Hematopoietic multipotent progenitor cell treated with erythropoietin and hydrocortisone succinate and interleukin-3 and kit ligand, for 17 days (in vitro differentiated cells): ENCODE results near the gene USP40.

Experiments used
- DNase-seq: peaks from one replicate; pipeline ENCODE4 v3.0.0-alpha.2; 2015; ENCODE audit warnings: low spot score

USP40 gene

DNA sequence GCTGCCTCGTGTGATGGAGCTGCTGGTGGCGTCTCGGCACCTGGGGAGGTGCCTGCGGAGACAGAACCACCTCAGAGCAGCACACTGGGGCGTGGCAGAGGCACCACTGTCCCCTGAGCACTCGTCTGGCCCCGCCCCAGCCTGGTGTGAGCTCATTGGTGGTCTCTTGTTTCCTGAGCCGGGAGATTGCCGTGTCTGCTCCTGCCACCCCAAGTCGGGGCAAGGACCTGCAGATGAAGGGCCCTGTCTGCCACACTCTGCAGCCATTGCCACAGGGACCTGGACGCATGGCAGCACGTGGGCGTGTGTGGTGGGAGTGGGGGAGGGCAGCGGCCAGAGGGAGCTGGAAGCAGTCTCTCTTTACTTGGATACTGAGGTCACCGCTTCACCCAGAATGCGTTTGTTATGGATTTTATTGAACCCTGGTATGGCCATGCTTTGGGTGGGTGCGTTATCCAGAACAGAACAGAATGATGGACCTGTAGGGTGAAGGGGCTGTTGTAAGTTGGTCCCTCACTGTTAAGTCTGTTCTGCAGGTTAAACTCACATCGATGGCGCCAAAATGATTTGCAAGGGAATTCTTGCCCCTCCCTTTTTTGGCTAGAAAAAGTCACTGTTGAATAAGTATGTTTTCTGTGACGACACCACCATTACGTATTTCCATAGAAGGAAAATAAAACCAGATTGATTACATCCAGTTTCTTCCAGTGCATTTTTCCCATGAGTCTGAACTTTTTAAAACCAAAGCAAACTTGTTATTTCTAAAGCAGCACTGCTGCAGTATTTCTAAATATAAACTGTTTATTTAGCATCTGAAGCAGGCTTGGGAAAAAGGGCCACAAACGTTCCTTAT lies 92.0 kb downstream of the USP40 start:
- no peak for DNase-seq

DNA sequence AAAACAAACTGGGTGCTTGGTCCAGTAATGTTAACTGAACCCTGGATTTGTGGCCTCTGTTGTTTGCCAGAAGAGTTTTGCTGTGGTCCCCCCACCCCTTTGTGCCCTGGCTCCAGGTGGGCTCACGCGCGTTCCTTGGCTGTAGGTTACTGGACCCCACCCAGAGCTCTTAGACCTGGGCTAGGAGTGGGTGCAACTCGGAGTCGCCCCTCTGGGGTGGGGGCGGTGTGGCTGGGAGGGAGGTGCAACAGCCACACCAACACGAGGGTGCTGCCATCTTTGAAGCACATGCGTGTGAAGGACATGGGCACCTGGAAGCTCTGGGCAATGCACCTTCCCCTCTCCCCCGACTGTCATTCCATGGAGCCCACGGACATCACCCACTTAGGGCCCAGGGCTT lies 92.7 kb downstream of the USP40 start:
- DNase-seq = no peak

DNA sequence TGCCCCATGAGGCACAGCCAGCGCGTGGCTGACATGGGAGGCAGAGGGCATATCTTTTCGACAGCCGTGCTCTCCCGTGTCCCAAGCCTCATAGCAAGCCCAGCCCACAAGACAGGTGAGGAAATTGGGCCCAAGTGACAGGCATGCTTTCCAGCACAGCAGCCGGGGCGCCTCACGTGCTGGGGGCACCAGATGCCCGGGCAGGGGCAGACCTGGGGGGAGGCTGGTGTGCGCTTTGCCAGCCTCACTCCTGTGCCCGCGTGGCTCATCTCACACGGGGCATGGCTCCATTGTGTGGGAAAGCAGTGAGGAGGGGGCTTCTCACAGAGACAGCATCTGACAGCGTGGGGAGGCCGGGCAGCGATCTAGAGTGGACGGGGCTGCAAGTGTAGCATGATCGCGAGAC lies 93.2 kb downstream of the USP40 start:
- no peak for DNase-seq

DNA sequence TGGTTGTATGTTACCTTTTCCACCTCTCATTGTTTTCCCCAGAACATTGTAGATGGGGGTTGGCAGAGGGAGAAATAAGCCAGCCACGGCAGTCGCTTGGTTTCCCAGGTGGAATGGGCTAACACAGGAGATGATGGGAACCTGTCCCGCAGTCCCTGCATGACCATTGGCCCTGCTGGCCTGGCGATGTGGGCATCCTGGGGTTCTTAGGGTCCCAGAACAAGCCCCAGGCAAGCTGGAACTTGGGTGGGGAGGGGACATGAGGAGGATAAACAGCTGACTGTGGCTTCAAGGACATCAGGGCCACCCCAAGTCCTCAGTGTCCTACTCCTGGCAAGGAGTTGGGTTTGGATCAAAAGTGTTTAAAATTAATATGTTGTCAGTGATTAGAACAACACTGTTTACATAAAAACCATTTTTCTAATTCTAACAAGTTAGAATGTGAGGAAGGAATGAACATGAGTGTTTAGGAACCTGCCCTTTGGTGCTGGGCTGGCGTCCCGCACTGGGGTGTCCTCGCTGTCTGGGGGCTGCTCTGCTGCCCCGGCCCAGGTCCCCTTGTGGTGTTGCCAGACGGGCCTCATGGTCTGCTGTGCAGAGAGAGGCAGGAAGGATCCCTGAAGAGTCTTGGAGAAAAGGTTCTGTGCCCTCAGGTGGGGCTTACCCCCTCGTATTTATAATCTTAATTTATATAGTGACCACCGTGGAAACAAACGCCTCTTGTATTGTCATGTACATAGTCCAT lies 95.1 kb downstream of the USP40 start:
- DNase-seq = no peak

DNA sequence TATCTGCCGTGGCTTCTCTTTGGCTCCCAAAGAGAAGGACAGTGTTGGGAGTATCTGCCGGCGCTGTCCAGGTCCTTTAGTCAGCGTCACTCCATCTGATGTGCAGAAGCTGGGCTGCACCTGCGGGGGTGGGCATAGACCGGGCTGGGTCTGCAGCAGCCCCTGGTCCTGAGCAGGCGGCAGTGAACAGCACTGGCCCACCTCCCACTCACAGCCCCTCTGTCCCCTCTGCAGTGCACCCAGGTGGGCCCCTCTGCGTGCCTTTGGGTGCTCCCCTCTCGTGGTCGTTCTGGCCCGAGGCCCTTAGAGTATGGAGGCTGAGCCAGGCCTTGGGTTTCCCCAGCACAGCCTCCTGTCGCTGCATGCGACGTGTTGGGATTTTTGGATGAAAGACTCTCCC lies 95.7 kb downstream of the USP40 start:
- DNase-seq = no peak

DNA sequence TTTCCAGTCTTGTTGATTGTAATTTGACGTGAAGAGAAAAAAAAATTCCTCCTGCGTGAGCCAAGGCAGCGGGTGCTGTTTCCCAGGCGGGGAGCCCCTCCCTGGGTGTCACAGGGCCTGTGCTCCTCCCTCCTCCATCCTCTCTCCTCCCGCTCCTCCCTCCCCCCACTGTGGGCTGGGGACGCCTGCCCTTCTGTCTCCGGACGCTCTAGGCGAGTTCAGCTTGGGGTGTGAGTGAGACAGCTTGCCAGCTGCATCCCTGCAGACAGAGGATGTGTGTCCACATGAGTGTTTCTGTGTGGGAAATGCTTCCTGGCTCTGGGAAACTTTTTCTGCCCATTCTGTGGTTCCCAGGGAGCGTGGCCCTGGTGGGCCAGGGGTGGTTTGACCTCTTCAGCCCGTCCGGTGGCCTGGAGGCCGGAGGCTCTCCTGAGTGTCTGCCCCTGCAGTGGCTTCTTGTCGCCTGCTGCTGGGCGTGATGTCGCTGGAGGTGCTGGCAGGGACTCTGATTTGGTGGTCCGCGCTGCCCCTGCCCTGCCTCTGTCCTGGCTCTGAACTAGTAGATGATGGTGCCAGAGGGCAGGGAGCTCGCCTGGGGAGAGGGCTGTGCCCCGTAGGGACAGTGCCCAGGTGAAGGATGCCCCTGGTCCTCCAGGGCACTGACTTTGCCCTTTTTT lies 96.4 kb downstream of the USP40 start:
- DNase-seq = no peak

DNA sequence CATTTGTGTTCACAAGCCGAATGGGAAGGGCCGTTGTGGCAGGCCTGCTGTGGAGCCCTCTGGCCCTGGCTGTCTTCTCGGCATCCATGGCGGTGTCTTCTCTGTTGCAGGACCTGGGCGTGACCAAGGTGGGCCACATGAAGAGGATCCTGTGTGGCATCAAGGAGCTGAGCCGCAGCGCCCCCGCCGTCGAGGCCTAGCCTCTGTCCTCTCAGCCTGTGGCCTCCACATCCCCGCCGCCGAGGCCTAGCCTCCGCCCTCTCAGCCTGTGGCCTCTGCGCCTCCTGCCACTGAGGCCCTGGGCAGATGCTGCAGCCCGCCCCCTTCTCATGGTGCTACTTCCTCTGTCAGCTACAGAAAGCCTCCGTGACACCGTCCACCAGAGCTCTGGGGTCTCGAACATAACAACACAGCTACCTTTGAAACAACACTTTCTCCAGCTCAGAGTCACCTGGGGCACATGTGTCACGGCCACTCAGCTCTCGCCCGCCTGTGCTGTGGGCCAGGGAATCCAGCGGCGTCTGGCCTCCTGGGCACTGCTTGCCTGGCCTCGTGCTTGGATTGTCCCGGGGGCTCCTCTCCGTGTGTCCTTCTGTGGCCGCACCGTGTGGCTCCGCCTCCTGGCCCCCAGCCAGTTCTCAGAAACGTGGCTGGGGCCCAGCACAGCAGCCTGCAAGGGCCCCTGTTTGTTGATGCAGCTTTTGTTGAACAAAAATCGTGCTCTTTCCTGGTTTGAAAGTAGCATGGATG lies 97.1 kb downstream of the USP40 start:
- no peak for DNase-seq

DNA sequence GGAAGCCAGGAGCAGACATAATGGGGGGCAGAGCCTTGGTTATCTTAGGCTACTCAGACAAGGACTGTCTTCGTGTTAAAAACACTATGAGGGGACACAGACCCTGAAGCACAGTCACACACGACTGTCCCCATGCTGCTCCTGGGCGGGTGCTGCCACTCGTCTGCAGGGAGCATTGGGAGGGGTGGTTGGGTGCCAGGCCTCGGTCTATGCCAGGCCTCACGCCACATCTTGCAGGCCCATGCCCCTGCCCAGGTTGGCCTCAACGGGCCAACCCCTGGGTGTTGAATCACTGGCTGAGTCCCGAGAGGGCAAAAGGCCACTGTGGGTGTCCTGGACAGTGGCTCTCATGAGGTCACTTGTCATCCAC lies 97.9 kb downstream of the USP40 start:
- DNase-seq = no peak

DNA sequence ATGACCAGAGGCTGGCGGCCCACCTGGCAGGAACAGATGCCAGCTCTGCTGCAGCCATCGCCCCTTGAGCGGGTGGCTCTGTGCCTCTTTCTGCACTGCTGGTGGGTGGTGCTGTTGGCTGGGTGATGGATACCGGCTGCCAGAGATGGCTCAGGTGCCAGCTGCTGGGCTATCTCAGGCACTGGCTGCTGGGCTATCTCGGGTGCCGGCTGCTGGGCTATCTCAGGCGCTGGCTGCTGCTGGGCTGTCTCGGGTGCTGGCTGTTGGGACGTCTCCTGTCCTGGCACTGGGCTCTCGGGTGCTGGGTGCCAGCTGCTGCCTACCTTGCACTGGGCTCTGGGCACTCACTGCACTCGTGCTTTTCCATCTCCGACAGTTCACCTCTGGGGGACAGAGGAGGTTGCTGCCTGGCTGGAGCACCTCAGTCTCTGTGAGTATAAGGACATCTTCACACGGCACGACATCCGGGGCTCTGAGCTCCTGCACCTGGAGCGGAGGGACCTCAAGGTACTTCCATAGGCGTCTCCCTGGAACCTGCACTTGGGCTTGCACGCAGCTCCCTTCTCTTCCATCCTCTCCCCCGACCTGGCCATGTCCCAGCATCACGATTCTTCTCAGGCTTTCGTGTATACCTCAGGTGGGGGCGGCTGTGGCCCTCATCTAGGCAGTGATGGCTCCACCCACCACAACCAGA lies 98.4 kb downstream of the USP40 start:
- DNase-seq = no peak

DNA sequence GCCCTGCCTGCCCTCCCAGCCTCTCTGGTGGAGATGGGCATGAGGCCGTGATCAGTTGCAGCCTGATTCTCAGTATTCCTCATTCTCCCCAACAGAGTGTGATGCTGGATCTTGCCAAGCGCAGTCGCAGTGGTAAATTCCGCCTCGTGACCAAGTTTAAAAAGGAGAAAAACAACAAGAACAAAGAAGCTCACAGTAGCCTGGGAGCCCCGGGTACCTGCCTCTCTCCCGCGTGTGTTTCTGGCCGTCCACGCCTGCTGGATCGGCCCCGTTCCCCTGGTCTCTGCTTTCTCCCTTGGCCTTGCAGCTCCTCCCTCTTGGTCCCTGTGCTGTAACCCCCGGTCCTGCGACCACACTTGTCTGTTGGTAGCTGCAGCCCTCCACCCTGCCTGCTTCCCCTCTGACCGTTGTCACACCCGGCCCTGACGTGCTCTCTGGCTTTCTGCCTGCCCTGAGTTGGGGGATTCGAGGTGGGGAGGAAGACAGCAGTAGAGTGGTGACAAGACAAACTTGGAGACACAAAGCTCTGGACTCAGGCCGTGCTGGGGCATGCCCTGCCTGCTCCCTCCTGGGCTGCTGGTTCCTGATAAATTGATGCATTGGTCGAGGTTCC lies 99.5 kb downstream of the USP40 start:
- DNase-seq = no peak

DNA sequence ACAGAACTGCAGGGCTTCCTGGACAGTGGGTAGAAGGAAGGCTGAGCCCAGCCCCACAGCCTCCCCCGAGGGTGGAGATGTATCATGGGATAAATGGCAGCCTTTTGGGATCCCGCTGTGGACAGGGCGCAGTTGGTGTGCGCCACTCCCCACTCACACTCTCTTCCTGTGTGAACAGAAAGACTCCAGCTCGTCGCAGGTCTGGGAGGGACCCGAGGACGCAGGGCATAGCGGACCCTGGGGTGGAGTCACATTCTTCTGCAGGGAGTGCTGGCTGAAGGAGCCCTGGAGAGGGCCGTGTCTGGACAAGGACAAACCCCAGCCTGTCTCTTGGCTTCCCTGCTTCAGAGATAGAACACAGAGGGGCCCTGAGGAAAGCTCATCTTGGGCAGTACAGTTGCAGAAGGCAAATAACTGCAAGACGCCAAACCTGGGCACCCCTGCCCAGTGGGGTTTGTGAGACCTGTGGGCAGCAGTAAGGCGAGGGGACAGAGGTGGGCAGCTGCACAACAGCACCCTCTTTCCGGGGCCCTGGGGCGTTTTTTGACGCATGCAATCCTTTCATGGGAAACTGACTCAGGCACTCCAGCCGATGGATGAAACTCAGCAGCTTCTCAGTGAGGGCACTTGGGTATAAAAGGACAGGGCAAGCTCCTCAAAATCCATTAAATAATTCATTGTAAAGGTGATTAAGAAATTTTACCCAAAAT lies 101.9 kb downstream of the USP40 start:
- no peak for DNase-seq

DNA sequence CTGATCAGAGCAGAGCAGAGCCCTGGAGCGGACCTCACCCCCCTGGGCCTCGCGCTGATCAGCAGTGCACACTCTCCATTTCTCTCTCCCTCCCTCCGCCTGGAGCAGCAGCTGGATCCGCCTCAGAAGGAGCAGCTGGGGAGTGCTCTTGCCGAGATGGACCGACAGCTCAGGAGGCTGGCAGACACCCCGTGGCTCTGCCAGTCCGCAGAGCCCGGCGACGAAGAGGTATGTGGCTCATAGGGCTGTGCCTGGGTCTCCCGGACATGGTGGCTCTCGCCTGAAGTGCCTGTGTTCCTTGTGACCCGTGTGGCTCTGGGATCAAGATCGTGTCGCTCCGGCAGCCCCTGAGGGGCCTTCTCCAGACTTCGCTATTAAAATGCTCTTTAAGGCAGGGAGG lies 102.5 kb downstream of the USP40 start:
- no peak for DNase-seq

DNA sequence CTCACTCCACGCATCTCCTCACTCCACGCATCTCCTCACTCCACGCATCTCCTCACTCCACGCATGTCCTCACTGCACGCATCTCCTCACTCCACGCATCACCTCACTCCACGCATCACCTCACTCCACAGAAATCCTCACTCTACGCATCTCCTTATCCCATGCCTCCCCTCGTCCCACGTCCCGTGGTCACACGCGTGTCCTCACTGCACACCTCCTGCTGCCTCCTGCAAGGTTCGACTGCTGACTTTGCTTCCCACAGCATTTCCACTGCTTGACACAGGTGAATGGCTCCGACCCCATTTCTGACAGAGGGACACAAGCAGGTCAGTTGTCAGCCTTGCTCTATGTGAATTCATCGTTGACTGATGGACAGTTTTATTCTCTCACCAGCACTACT lies 103.0 kb downstream of the USP40 start:
- no peak for DNase-seq

DNA sequence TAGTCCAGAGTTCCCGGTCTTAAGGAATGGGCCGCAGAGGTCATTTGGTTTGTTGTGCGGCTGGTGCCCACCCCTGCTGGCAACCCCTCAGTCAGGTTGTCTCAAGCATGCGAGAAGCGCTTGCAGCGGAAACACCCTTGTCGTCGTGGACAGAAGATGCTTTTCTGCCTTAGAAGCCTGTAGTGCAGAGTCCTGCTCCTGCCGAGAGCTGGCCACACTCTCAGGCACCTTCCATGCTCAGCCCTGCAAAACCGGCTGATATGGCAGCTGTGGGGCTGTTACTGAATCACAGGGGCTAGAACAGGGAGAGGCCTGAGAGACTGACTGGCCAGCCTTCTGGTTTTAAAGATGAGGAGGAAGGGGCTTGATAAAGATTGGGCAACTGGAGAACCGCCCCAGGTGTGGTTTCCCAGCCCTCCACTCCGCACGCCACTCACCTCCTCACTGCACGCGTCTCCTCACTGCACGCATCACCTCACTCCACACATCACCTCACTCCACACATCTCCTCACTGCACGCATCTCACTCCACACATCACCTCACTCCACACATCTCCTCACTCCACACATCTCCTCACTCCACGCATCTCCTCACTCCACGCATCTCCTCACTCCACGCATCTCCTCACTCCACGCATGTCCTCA lies 103.6 kb downstream of the USP40 start:
- no peak for DNase-seq

DNA sequence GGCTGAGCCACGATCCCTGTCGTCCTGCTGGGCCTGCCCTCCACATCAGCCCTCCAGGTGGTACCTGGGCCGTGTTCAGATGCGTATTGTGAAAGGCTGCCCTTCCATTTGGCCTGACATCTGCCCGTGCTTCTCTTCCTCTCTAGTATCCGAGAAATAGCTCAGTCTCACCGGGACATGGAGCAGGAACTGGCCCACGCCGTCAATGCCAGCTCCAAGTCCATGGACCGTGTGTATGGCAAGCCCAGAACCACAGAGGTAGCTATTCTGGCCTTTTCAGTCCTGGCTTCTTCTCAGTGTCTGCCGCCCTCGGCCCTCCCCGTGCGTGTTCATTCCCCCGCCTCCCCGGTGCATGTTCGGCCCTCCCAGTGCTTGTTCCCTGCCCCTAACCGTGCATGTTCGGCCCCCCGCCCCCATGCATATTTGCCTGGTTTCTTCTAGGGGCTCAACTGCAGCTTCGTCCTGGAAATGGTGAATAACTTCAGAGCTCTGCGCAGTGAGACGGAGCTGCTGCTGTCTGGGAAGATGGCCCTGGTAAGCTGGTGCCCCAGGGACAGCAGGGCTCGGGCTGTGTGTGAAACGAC lies 104.3 kb downstream of the USP40 start:
- no peak for DNase-seq

DNA sequence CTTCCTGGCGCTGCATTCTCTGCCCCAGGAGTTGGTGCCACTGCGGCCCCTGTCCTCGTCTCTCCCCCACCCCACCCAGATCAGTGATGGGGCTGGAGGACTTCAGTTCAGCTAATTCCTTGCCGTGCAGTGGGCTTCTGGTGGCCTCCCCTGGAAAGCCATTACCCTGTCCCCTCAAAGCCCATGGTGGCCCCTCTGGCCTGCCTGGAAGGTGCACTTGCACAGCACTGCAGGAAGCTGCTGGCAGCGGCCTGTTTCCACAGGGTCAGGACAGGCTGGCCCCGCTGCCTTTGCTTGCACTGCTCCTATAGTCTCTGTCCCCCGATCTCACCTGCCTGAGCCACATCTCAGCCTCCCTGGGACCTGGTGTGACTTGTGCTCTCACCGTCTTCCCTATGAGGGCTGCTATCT lies 105.1 kb downstream of the USP40 start:
- DNase-seq = no peak

DNA sequence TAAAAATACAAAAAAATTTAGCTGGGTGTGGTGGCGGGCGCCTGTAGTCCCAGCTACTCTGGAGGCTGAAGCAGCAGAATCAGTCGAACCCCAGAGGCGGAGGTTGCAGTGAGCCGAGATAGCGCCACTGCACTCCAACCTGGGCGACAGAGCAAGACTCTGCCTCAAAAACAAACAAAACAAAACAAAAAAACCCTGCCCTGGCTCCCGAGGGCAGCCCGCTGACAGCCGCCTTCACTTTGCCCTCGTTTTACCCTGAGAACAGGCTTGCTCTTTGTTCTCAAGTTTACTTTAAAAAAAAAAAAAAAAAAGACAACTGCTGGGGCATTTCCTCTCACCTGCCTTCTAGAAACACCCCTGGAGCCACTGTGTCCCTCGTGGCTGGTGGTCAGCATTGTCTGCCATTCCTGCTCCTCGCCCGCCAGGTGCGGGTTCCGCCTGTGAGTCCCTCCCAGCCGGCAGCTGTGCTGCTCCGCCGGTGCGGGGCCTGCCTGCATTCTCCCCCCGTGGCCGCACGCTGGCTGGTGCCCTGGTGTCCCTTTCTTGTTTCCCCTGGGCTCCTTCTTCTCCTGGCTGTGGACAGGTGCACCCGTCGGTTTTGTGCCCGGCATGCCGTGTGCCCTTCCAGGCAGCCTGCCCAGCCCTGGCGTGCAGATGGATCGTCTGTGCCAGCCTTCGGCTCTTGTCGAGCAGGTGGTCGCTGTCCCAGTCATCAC lies 105.7 kb downstream of the USP40 start:
- no peak for DNase-seq

DNA sequence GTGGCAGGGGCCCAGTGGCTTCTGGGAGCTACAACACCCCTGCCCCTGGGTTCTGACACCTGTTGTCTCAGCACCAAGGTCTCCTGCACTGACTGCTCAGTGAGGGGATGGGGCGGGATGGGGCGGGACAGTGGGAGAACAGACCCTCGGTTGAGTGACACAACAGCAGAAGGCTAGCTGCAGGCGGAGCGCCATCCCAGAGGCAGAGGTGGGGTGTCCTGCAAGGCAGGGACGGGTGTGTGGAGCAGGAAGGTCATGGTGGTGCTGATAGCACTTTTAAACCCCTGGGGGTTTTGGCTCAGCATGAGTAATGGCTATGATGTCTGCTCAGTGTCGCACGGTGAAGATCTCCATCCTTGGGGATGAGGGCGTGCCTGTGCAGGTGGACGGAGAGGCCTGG lies 107.2 kb downstream of the USP40 start:
- DNase-seq = no peak

DNA sequence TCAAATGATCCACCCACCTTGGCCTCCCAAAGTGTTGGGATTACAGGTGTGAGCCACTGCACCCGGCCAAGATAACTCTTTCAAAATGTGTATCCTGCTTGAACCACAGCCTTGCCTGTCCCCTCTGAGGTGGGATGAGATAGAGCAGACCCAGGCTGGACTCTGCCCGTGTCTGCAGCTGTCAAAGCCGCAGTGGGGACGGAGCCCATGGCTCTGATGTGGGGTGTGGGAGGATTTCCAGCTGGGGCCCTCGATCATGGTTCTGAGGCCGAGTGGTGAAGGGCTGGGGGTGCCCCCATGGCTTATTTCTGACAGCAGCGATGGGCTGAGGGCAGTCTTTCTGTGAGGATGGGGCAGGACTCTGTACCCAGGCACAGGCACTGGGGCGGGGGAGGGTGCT lies 107.8 kb downstream of the USP40 start:
- DNase-seq = no peak
